ENCODE data around the gene FBXW4.
"Not testable (repeated sequence)": the region's sequence is repeated elsewhere in the genome, so short reads cannot be mapped to it uniquely, and the experiment has no call there.

Gene FBXW4

GRCh38 chr10:101651336-101651735, 43.6 kb downstream of the FBXW4 start:
- DNase-seq = no peak

GRCh38 chr10:101650863-101651262, 44.1 kb downstream of the FBXW4 start:
- no peak for DNase-seq

- DNase-seq = no peak
Measured at GRCh38 chr10:101649525-101650085, 45.4 kb downstream of the FBXW4 start.

GRCh38 chr10:101647255-101647654, 47.7 kb downstream of the FBXW4 start:
- no peak for DNase-seq

- no peak for DNase-seq
Measured at GRCh38 chr10:101646364-101646763, 48.6 kb downstream of the FBXW4 start.

GRCh38 chr10:101645659-101646058, 49.3 kb downstream of the FBXW4 start:
- no peak for DNase-seq

- DNase-seq = no peak
Measured at GRCh38 chr10:101644002-101644401, 51.0 kb downstream of the FBXW4 start.

- no peak for DNase-seq
Measured at GRCh38 chr10:101643546-101643945, 51.4 kb downstream of the FBXW4 start.

GRCh38 chr10:101639141-101639900, 55.6 kb downstream of the FBXW4 start:
- DNase-seq = no peak

GRCh38 chr10:101633510-101633909, 61.5 kb downstream of the FBXW4 start:
- not testable (repeated sequence) for DNase-seq

- DNase-seq = no peak
Measured at GRCh38 chr10:101631821-101632475, 63.0 kb downstream of the FBXW4 start.

- no peak for DNase-seq
Measured at GRCh38 chr10:101630633-101630920, 64.4 kb downstream of the FBXW4 start.

- no peak for DNase-seq
Measured at GRCh38 chr10:101629837-101630632, 64.9 kb downstream of the FBXW4 start.

GRCh38 chr10:101625821-101626412, 69.1 kb downstream of the FBXW4 start:
- no peak for DNase-seq

- DNase-seq = no peak
Measured at GRCh38 chr10:101624526-101625102, 70.4 kb downstream of the FBXW4 start.

- DNase-seq = no peak
Measured at GRCh38 chr10:101623528-101623927, 71.4 kb downstream of the FBXW4 start.

- no peak for DNase-seq
Measured at GRCh38 chr10:101619983-101620382, 75.0 kb downstream of the FBXW4 start.

- no peak for DNase-seq
Measured at GRCh38 chr10:101618871-101619270, 76.1 kb downstream of the FBXW4 start.

GRCh38 chr10:101617824-101618568, 77.0 kb downstream of the FBXW4 start:
- no peak for DNase-seq

- DNase-seq = no peak
Measured at GRCh38 chr10:101617102-101617823, 77.7 kb downstream of the FBXW4 start.

GRCh38 chr10:101616415-101617101, 78.4 kb downstream of the FBXW4 start:
- DNase-seq = no peak

All from GOT3 (cell line).